K562 (cell line): ENCODE measurements around the gene KLHL30. TPM values are rescaled to one million over a fixed set of nuclear protein-coding genes. Genes with fewer than 3 reads are reported as not detected.

Experiments used
- ERF ChIP-seq: fragments of 450-650 bp; formaldehyde crosslinking; IDR thresholded peaks from 2 replicates; pipeline ENCODE4 v1.4.0; 2020; ENCODE audit warnings: mild to moderate bottlenecking, mixed read lengths
- MCM3 ChIP-seq: fragments of 450-650 bp; IDR thresholded peaks from 2 replicates; pipeline ENCODE4 v1.6.1; 2016
- REST ChIP-seq, 2 experiments: fragments of 450-650 bp; formaldehyde crosslinking in 1 of 2; IDR thresholded peaks; 2 replicates each; pipeline versions ENCODE4 v1.4.0 to v1.6.1; 2014 to 2020; ENCODE audit warnings: mild to moderate bottlenecking in 2 of 2, borderline replicate concordance in 1 of 2, low read depth in 1 of 2
- TCF7L2 ChIP-seq: fragments of 150-350 bp; IDR thresholded peaks from 2 replicates; pipeline ENCODE4 v1.6.1; 2016; ENCODE audit warnings: low read depth, mild to moderate bottlenecking, low read length, moderate library complexity
- ZFP30 ChIP-seq: fragments of 250-450 bp; sonication (Bioruptor Pico); IDR thresholded peaks from 2 replicates; pipeline ENCODE4 v1.8.0; 2022; ENCODE audit warnings: moderate library complexity, mild to moderate bottlenecking, inconsistent platforms, borderline replicate concordance
- ZNF232 ChIP-seq: sonication (generic); formaldehyde crosslinking; IDR thresholded peaks from 2 replicates; pipeline ENCODE4 v1.8.0; 2022; ENCODE audit warnings: mild to moderate bottlenecking, missing genetic modification reagents
- ZNF445 ChIP-seq: fragments of 250-450 bp; sonication (Bioruptor Pico); IDR thresholded peaks from 2 replicates; pipeline ENCODE4 v1.4.0; 2020; ENCODE audit warnings: low read depth, mild to moderate bottlenecking, moderate library complexity
- polyA plus RNA-seq, 8 experiments: library from polyadenylated mRNA; depleted of rRNA in 4 of 8; stranded (reverse) in 5 of 8; unstranded in 3 of 8; fragments of >200 nt; fragmentation: Nextera tagmentation in 2 of 8; fragmentation: Illumina TruSeq in 1 of 8; extraction: Ambion mirVana in 2 of 8; extraction: Trizol in 1 of 8; gene quantifications; 2 replicates each; pipeline versions ENCODE4 v1.2.1 to v1.2.3, GENCODE V29; 2011 to 2014; ENCODE audit warnings: inconsistent platforms in 1 of 8, missing spikeins in 1 of 8
- total RNA-seq, 7 experiments: library from RNA; depleted of rRNA in 6 of 7; stranded (reverse); fragments of >200 nt in 6 of 7; fragmentation: Illumina TruSeq in 2 of 7; extraction: Trizol in 2 of 7; gene quantifications; 2 replicates each; pipeline versions ENCODE4 v1.2.1 to v1.2.3, GENCODE V29; 2011 to 2021; ENCODE audit warnings: low replicate concordance in 1 of 7
- TF ChIP-seq, protein P1 (sequence below): fragments of 450-650 bp; IDR thresholded peaks from 2 replicates; pipeline ENCODE4 v1.6.1; 2016; ENCODE audit warnings: low read depth
- TF ChIP-seq, protein P2 (sequence below): sonication (generic); formaldehyde crosslinking; IDR thresholded peaks from 2 replicates; pipeline ENCODE4 v1.8.1; 2023; ENCODE audit warnings: mild to moderate bottlenecking, missing genetic modification reagents

KLHL30 gene
- total and polyA plus RNA-seq, 9 of the 15 experiments (the other 6 are each of a cell fraction or from before 2014, with no cell fraction given), result 0.04 TPM; not detected in 8

GRCh38 chr2:238159071-238159539 is 20.6 kb downstream of the KLHL30 start (continued):
- TF ChIP-seq, protein P1, sequence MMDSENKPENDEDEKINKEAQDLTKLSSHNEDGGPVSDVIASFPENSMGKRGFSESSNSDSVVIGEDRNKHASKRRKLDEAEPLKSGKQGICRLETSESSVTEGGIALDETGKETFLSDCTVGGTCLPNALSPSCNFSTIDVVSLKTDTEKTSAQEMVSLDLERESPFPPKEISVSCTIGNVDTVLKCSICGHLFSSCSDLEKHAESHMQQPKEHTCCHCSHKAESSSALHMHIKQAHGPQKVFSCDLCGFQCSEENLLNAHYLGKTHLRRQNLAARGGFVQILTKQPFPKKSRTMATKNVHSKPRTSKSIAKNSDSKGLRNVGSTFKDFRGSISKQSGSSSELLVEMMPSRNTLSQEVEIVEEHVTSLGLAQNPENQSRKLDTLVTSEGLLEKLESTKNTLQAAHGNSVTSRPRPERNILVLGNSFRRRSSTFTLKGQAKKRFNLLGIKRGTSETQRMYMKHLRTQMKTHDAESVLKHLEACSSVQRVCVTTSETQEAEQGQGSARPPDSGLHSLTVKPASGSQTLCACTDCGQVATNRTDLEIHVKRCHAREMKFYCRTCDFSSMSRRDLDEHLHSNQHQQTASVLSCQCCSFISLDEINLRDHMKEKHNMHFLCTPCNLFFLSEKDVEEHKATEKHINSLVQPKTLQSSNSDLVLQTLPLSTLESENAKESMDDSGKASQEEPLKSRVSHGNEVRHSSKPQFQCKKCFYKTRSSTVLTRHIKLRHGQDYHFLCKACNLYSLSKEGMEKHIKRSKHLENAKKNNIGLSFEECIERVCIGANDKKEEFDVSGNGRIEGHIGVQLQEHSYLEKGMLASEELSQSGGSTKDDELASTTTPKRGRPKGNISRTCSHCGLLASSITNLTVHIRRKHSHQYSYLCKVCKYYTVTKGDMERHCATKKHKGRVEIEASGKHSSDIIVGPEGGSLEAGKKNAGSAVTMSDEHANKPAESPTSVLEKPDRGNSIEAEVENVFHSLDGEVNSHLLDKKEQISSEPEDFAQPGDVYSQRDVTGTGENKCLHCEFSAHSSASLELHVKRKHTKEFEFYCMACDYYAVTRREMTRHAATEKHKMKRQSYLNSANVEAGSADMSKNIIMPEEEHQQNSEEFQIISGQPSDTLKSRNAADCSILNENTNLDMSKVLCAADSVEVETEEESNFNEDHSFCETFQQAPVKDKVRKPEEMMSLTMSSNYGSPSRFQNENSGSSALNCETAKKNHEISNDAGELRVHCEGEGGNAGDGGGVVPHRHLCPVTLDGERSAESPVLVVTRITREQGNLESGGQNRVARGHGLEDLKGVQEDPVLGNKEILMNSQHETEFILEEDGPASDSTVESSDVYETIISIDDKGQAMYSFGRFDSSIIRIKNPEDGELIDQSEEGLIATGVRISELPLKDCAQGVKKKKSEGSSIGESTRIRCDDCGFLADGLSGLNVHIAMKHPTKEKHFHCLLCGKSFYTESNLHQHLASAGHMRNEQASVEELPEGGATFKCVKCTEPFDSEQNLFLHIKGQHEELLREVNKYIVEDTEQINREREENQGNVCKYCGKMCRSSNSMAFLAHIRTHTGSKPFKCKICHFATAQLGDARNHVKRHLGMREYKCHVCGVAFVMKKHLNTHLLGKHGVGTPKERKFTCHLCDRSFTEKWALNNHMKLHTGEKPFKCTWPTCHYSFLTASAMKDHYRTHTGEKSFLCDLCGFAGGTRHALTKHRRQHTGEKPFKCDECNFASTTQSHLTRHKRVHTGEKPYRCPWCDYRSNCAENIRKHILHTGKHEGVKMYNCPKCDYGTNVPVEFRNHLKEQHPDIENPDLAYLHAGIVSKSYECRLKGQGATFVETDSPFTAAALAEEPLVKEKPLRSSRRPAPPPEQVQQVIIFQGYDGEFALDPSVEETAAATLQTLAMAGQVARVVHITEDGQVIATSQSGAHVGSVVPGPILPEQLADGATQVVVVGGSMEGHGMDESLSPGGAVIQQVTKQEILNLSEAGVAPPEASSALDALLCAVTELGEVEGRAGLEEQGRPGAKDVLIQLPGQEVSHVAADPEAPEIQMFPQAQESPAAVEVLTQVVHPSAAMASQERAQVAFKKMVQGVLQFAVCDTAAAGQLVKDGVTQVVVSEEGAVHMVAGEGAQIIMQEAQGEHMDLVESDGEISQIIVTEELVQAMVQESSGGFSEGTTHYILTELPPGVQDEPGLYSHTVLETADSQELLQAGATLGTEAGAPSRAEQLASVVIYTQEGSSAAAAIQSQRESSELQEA, result no peak
- TF ChIP-seq ZFP30 (CRISPR knock-in tag) (no peak), TCF7L2 (no peak), ERF (CRISPR knock-in tag) (no peak), REST (IDR thresholded peaks at IDR 0.05; ENCODE audit: borderline replicate concordance) (no peak), REST (CRISPR knock-in tag; IDR thresholded peaks at IDR 0.05; ENCODE audit: low read depth) (no peak), MCM3 (no peak), ZNF445 (no peak), ZNF232 (CRISPR knock-in tag) (no peak)
- TF ChIP-seq, protein P2, sequence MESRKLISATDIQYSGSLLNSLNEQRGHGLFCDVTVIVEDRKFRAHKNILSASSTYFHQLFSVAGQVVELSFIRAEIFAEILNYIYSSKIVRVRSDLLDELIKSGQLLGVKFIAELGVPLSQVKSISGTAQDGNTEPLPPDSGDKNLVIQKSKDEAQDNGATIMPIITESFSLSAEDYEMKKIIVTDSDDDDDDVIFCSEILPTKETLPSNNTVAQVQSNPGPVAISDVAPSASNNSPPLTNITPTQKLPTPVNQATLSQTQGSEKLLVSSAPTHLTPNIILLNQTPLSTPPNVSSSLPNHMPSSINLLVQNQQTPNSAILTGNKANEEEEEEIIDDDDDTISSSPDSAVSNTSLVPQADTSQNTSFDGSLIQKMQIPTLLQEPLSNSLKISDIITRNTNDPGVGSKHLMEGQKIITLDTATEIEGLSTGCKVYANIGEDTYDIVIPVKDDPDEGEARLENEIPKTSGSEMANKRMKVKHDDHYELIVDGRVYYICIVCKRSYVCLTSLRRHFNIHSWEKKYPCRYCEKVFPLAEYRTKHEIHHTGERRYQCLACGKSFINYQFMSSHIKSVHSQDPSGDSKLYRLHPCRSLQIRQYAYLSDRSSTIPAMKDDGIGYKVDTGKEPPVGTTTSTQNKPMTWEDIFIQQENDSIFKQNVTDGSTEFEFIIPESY, result no peak
